Natural killer cell (primary cell): ENCODE results near the gene JARID2. TPM values are rescaled to one million over a fixed set of nuclear protein-coding genes. Genes with fewer than 3 reads are reported as not detected.

ENCODE experiments used
- ATAC-seq, 3 donors: fragments of 150-1000 bp in 2 of 3; fragments of 200-7000 bp in 1 of 3; cut with Tn5 transposase; 1 replicate in 1 of 3; 2 replicates in 2 of 3; pipeline ENCODE4 v1.10.0; 2021; ENCODE audit warnings: mild to moderate bottlenecking in 2 of 3, moderate library complexity in 2 of 3
- DNase-seq, 2 donors: peaks; one replicate each; pipeline versions ENCODE4 v3.0.0 to v3.0.0-alpha.2; 2013 to 2021; ENCODE audit warnings: mixed read lengths in 1 of 2
- H3K27ac ChIP-seq: one replicate; pipeline ENCODE4 v1.5.1; 2013; ENCODE audit warnings: mild to moderate bottlenecking, low read length
- H3K27me3 ChIP-seq: one replicate; pipeline ENCODE4 v1.6.1; 2013; ENCODE audit warnings: low read length; ENCODE audit not compliant: control insufficient read depth, insufficient read depth
- H3K36me3 ChIP-seq: one replicate; pipeline ENCODE4 v1.6.1; 2013; ENCODE audit warnings: low read length; ENCODE audit not compliant: control insufficient read depth, insufficient read depth
- H3K4me1 ChIP-seq: one replicate; pipeline ENCODE4 v1.6.1; 2013; ENCODE audit warnings: low read length; ENCODE audit not compliant: control insufficient read depth, insufficient read depth
- H3K4me3 ChIP-seq: one replicate; pipeline ENCODE4 v1.5.1; 2013; ENCODE audit warnings: low read length
- H3K9me3 ChIP-seq: one replicate; pipeline ENCODE4 v1.6.1; 2013; ENCODE audit warnings: low read length; ENCODE audit not compliant: control insufficient read depth, insufficient read depth
- H3K27ac Mint-ChIP-seq, 2 donors: one replicate each; pipeline ENCODE4 v1.8.0; 2022; ENCODE audit warnings: mild to moderate bottlenecking in 2 of 2, mixed read lengths in 2 of 2, moderate library complexity in 1 of 2
- H3K27me3 Mint-ChIP-seq, 2 donors: one replicate each; pipeline ENCODE4 v1.8.0; 2022; ENCODE audit warnings: low read depth in 2 of 2, mixed read lengths in 2 of 2
- H3K36me3 Mint-ChIP-seq: one replicate; pipeline ENCODE4 v1.8.0; 2022; ENCODE audit warnings: mixed read lengths
- H3K4me1 Mint-ChIP-seq, 2 donors: one replicate each; pipeline ENCODE4 v1.8.0; 2022; ENCODE audit warnings: mixed read lengths in 2 of 2
- H3K4me3 Mint-ChIP-seq: one replicate; pipeline ENCODE4 v1.8.0; 2022; ENCODE audit warnings: mild to moderate bottlenecking, moderate library complexity, mixed read lengths
- H3K9me3 Mint-ChIP-seq, 2 donors: one replicate each; pipeline ENCODE4 v1.8.0; 2022; ENCODE audit warnings: mixed read lengths in 2 of 2
- WGBS: methylation state at CpG from one replicate; pipeline ENCODE4 v1.1.7; 2013; ENCODE audit warnings: missing lambda C conversion rate; ENCODE audit not compliant: insufficient coverage; 5-methylcytosine and 5-hydroxymethylcytosine counted together
- intact Hi-C: fragments of 100-400 bp; cut with micrococcal nuclease; formaldehyde crosslinking; loops from one replicate; pipeline ENCODE4 v1.14.2; 2022
- total RNA-seq, 4 donors: library from RNA; stranded (reverse); fragments of 120-200 nt in 1 of 4; gene quantifications; one replicate each; pipeline versions ENCODE4 v1.2.3 to v1.2.4, GENCODE V29; 2013 to 2022
- TF ChIP-seq, protein P1 (sequence below): fragments of 200-600 bp; IDR thresholded peaks from one replicate; pipeline ENCODE4 v1.8.0; 2022; ENCODE audit warnings: antibody characterized with exemption

The JARID2 gene
- total RNA-seq, 3 donors from 2014 or later (not counting 1 experiment from before 2014, with no cell fraction given) = 49.9 to 60.9 (median 60.5) TPM

DNA sequence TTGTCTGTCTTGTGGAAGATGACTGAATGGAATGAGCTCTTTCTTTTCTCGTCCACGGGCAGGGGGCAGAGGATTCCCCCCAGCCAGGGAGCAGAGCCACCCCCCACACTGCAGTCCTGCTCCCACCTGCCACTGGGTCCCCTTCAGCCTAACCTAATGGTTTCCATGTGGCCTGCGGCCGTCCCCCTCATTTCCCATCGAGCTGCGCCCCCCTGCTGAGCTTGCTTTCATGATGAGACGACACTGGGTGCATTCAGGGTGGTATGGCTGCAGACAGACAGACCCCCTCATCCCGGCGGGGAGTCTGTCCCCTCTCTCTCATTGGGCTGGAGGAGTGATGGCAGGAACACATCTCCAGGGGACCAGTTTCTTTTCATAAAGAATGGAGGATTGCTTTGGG is 276.2 kb downstream of the JARID2 start:
- WGBS = 83% methylated on average over 9 of the region's 9 CpGs
- H3K4me1 Mint-ChIP-seq = peaks cover 61 to 68% of the 10 kb centered on the region in 2 donors

DNA sequence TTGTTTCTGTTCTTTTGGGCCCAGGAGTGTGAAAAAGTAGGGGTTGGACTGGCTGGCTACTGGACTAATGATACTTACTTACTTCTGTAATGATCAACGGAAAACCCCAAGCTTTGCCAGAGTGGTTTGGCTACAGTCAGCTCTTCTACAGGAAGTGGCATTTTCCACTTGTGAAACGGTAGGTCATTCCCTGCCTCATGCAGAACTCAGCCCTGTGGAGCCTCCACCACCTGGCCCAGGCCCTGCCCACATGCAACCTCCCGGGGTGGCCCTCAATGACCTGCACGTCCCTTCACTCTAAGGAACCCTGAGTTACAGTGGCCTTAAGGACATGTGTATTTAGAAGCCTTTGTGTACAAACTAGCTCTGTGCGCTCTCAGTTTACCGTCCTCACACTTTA is 276.6 kb downstream of the JARID2 start:
- ATAC-seq (peak; percentile 72 to 83 (median 77)), DNase-seq (no peak)
- H3K4me3 Mint-ChIP-seq = peak overlapping the region; percentile 55
- TF ChIP-seq, protein P1, sequence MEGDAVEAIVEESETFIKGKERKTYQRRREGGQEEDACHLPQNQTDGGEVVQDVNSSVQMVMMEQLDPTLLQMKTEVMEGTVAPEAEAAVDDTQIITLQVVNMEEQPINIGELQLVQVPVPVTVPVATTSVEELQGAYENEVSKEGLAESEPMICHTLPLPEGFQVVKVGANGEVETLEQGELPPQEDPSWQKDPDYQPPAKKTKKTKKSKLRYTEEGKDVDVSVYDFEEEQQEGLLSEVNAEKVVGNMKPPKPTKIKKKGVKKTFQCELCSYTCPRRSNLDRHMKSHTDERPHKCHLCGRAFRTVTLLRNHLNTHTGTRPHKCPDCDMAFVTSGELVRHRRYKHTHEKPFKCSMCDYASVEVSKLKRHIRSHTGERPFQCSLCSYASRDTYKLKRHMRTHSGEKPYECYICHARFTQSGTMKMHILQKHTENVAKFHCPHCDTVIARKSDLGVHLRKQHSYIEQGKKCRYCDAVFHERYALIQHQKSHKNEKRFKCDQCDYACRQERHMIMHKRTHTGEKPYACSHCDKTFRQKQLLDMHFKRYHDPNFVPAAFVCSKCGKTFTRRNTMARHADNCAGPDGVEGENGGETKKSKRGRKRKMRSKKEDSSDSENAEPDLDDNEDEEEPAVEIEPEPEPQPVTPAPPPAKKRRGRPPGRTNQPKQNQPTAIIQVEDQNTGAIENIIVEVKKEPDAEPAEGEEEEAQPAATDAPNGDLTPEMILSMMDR = no peak
- H3K27ac Mint-ChIP-seq = peak overlapping the region; percentile 81 to 84
- 37% methylated on average over 6 of the region's 6 CpGs for WGBS
- no peaks in the 10 kb centered on the region for H3K27me3 Mint-ChIP-seq
- Histone ChIP-seq H3K36me3 (peaks cover 62% of the 10 kb centered on the region), H3K27me3 (no peaks in the 10 kb centered on the region), H3K4me1 (peaks cover 21% of the 10 kb centered on the region), H3K9me3 (no peaks in the 10 kb centered on the region), H3K27ac (peak overlapping the region; percentile 4), H3K4me3 (no peak overlapping the region)
- intact Hi-C loops = no loop called here
- no peaks in the 10 kb centered on the region for H3K9me3 Mint-ChIP-seq
- peaks cover 8% of the 10 kb centered on the region for H3K36me3 Mint-ChIP-seq
- peaks cover 61 to 71% of the 10 kb centered on the region in 2 donors for H3K4me1 Mint-ChIP-seq

More for the DNA sequence above, 276.2 kb downstream of the JARID2 start:
- Mint-ChIP-seq H3K27me3 (no peaks in the 10 kb centered on the region), H3K9me3 (no peaks in the 10 kb centered on the region), H3K27ac (peak overlapping the region; percentile 81 to 84), H3K36me3 (peaks cover 8% of the 10 kb centered on the region), H3K4me3 (peak overlapping the region; percentile 55)
- H3K9me3 ChIP-seq = no peaks in the 10 kb centered on the region
- peaks cover 66% of the 10 kb centered on the region for H3K36me3 ChIP-seq
- TF ChIP-seq, protein P1 = no peak
- H3K27me3 ChIP-seq = no peaks in the 10 kb centered on the region
- peaks cover 21% of the 10 kb centered on the region for H3K4me1 ChIP-seq
- H3K4me3 ChIP-seq = no peak overlapping the region
- intact Hi-C loops = no loop called here
- ATAC-seq = peak in 2 of 3 donors; percentile 8 to 10
- no peak for DNase-seq
- peak overlapping the region; percentile 4 for H3K27ac ChIP-seq

DNA sequence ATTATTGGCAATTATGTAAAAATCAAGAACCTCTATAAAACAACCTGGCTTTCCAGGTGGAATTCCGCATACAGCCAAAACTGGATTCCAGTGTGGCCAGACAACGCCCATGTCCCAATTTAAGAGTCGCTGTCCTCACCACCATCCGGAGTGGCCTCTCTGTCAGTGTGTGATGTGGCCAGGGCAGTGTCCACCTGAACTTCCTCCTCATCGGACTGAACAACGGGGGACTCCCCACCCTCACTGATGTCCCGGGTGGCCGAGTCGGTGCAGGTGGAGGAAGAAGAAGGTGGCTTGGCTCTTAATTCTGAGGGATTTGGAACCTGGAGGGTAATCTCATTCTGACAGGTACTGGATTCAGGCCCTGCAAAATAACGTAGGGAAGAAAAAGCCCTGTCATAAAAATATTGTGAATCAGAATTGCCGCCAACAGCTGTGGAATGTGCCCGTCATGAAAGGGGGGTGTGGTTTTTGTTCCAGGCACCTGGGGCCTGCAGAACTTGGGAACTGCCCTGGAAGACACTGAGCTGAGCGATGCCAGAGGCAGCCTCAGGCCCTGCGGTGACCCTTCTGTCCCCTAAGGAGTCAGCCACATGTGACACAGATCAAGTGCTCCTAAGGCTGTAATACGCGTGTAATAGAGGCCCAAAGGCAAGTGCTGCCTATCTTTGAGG is 277.1 kb downstream of the JARID2 start:
- Mint-ChIP-seq H3K27me3 (no peaks in the 10 kb centered on the region), H3K27ac (peak overlapping the region; percentile 81 to 84), H3K9me3 (no peaks in the 10 kb centered on the region), H3K4me1 (peaks cover 61 to 76% of the 10 kb centered on the region in 2 donors), H3K36me3 (peaks cover 8% of the 10 kb centered on the region), H3K4me3 (peak overlapping the region; percentile 21)
- H3K9me3 ChIP-seq = no peaks in the 10 kb centered on the region
- no peak for DNase-seq
- H3K27me3 ChIP-seq = no peaks in the 10 kb centered on the region
- ATAC-seq = no peak
- H3K27ac ChIP-seq = no peak overlapping the region
- intact Hi-C loops = no loop called here
- peaks cover 57% of the 10 kb centered on the region for H3K36me3 ChIP-seq
- WGBS = 90% methylated on average over 16 of the region's 16 CpGs
- TF ChIP-seq, protein P1 = no peak
- H3K4me3 ChIP-seq = no peak overlapping the region
- peaks cover 21% of the 10 kb centered on the region for H3K4me1 ChIP-seq
